Left ventricle myocardium superior (tissue), 1 donor: ENCODE data around the gene CDKN2A. TPM values are rescaled to one million over a fixed set of nuclear protein-coding genes. Genes with fewer than 3 reads are reported as not detected.

Experiments used
- ATAC-seq: fragments of 200-7000 bp; cut with Tn5 transposase; one replicate; pipeline ENCODE4 v1.9.1; 2020; ENCODE audit warnings: mild to moderate bottlenecking, moderate library complexity
- DNase-seq: peaks from one replicate; pipeline ENCODE4 v3.0.0-alpha.2; 2020
- intact Hi-C: fragments of 100-400 bp; cut with micrococcal nuclease; formaldehyde crosslinking; loops from one replicate; pipeline ENCODE4 v1.11.0; 2022
- total RNA-seq: library from RNA; stranded (reverse); fragmentation: NEBNext Ultra II Directional; extraction: Animal tissue kit (Norgen Biotek cat#: 25700); gene quantifications from one replicate; pipeline ENCODE4 v1.2.1, GENCODE V29; 2021
- donor health status: DM: no; HTN: yes; CAD: no; lungs with severe emphysema.

CDKN2A gene
- total RNA-seq, 1 donor from 2014 or later = not detected

DNA sequence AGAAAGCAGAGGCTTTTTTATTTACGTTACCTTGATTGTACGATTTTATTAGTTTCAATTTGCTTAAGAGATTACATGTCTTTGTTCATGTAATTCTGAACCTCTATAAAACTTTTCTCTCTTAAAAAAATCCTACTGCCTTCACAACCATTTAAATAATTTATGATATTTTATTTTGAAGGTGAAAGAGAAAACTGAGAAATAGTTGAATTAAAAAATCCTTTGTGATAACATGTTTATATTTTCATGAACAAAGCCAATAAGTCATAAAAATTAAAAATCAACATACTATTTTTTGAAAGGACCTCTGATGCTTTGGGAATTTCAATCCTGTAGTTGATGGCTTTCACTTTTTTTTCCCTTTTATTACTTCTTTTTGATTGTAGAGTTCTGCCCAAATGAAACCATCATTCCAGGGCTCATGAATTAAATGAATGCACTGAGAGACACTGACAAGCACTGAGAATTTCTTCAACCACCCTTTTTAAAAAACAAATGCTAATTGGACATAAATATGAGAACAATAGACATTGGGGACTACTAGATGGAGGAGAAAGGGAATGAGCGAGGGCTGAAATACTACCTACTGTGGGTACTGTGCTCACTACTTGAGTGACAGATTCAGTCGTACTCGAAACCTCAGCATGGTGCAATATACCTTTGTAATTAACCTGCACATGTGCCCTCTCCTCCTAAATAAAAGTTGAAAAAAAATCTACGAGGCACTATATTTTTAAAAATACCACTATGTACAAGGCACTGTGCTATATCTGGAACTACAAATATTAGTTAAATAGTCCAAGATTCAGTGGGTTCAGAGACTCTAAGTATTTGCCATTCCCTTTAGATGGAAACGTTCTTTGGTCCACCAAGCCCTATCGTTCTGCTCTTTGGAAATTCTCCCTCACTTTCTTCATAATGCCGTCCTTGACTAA, 5.9 kb downstream of the CDKN2A start:
- ATAC-seq (no peak), DNase-seq (no peak)
- intact Hi-C loops = no loop called here

DNA sequence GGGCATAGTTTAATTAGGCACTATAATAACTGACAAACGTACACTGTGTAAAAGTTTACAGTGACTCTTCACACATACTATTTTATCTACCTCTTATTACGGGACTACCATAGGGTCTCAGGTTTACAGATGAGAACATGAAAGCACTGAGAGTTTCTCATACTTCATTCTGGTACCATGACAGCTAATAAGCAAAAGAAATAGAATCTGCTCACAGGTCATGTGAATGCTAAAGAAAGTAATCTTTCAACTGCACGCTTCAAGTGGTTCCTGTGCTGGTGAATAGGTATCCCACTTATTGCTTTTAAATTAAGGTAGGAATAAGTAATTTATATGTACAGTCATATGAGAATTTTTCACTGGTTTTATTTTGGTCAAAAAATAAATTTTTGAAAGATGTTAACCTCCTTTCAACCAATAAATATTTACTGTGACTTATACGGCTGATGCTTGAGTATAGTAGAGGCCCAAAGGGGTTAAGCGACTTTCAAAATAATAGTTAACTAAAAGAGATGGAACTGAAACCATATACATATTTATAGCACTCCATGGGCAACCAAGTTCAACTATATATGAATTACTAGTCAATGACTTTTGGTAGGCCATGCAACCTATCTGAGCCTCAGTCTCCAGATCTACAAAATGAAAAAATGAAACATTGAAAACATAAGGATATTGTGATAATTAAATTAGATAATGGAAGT, 8.1 kb downstream of the CDKN2A start:
- intact Hi-C loops = no loop called here
- ATAC-seq (no peak), DNase-seq (no peak)

DNA sequence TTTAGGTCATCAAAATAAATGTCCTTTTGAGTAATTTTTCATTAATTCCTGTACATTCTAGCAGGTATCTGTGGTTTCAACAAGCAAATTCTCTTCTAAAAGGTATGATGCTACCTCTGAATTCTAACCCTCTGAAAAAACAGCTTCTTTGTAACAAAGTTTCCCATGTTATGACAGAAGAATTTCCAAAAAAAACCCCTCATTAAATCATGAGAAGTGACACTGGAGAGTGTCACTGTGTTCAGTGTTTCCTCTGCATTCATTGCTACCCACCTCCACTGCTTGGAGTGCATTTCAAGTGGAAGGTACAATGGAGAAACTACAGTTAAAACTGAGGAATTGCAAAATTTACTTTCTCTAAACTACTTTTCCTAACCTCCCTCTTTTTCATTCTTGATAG, 10.1 kb downstream of the CDKN2A start:
- ATAC-seq = no peak
- no peak for DNase-seq
- intact Hi-C loops = no loop called here

DNA sequence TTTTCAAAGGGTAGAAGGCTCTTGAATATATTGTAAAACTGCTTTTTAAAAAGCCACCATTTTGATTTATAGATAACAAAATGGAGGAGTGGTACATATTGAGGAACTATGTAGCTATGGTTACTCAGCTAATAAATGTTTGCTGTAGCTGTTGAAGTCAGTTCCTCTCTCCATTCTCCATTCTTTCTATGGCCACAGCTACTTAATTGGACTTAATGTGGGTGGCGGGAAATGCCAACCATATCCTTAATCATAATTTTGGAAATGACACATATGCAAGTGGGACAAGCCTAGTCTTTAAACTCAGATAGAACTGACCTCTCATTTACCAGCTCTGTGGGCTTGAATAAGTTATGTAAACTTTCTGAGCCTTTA, 10.6 kb downstream of the CDKN2A start:
- DNase-seq = no peak
- intact Hi-C loops = no loop called here
- no peak for ATAC-seq

DNA sequence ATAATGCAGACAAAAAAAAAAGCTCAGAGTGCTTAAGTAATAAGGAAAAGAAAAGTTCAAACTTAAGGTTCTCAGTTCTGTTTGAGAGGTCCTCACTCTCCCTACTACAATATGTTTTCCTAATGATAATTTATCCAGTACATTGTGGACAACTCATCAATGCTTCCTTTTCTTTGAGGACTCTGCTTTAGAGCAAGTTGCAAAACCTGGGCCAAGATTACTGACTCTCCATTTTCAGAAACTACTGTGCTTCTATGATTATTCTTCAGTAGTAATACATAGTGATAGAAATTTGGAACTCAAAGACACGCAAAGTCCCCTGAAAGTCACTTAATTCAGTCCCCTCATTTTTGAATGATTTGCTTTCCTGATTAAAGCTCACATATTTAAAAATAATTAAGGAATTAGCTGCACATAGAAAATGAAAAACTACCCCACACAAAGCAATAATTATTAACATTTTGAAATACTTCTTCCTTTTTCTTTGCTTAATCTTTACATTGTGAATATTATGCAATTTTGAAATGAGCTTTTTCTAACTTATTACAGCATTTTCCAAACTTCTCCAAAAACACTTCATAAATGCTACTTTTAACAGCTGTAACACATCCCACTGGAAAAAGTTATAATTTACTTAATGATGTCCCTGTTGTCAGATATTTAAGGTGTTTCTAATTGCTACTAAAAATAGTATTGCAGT, 11.2 kb downstream of the CDKN2A start:
- ATAC-seq (no peak), DNase-seq (no peak)
- intact Hi-C loops = no loop called here

DNA sequence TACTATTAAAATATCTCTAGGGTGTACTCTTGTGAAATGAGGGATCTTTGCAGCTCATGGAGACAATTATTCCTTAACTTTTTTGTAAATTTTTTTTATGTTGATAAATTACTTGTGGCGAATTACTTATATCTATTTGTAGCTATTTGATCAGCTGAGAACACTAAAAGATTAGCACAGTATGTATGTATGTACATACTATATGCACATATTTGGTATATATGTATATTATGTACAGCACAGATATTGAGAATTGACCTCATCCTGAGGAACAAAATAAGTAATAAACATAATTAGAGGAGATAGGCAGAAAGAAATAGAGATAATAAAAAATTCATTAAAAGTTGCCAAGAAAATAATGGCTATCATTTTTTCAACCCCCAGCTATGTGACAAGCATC, 11.8 kb downstream of the CDKN2A start:
- DNase-seq = no peak
- intact Hi-C loops = no loop called here
- no peak for ATAC-seq

DNA sequence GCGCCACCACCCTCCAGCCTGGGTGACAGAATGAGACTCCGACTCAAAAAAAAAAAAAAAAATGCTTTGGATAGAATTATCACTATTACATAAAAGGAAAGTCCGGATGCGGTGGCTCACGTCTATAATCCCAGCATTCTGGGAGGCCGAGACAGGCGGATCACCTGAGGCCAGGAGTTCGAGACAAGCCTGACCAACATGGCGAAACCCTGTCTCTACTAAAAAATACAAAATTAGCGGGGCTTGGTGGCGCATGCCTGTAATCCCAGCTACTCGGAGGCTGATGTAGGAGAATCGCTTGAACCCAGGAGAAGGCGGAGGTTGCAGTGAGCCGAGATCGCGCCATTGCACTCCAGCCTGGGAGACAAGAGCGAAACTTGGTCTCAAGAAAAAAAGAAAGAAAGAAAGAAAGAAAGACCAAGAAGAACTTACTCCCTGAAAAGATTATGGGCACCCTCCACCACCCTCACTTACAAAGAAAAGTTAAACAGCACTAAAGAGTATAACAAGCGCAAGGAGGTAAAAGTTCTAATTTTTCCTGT, 17.8 kb downstream of the CDKN2A start:
- ATAC-seq = no peak

DNA sequence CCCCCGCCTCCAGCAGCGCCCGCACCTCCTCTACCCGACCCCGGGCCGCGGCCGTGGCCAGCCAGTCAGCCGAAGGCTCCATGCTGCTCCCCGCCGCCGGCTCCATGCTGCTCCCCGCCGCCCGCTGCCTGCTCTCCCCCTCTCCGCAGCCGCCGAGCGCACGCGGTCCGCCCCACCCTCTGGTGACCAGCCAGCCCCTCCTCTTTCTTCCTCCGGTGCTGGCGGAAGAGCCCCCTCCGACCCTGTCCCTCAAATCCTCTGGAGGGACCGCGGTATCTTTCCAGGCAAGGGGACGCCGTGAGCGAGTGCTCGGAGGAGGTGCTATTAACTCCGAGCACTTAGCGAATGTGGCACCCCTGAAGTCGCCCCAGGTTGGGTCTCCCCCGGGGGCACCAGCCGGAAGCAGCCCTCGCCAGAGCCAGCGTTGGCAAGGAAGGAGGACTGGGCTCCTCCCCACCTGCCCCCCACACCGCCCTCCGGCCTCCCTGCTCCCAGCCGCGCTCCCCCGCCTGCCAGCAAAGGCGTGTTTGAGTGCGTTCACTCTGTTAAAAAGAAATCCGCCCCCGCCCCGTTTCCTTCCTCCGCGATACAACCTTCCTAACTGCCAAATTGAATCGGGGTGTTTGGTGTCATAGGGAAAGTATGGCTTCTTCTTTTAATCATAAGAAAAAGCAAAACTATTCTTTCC, 19.3 kb downstream of the CDKN2A start:
- ATAC-seq (peak; percentile 47), DNase-seq (no peak)
- intact Hi-C loops = no loop called here

More for the DNA sequence above, 17.8 kb downstream of the CDKN2A start:
- DNase-seq = no peak
- intact Hi-C loops = no loop called here

DNA sequence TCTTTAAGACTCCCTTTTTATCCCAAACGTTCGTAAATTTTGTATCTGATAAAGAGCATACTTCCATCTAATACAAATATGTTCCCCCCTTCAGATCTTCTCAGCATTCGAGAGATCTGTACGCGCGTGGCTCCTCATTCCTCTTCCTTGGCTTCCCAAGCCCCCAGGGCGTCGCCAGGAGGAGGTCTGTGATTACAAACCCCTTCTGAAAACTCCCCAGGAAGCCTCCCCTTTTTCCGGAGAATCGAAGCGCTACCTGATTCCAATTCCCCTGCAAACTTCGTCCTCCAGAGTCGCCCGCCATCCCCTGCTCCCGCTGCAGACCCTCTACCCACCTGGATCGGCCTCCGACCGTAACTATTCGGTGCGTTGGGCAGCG, 19.9 kb downstream of the CDKN2A start:
- ATAC-seq = no peak
- intact Hi-C loops = no loop called here
- DNase-seq = no peak

DNA sequence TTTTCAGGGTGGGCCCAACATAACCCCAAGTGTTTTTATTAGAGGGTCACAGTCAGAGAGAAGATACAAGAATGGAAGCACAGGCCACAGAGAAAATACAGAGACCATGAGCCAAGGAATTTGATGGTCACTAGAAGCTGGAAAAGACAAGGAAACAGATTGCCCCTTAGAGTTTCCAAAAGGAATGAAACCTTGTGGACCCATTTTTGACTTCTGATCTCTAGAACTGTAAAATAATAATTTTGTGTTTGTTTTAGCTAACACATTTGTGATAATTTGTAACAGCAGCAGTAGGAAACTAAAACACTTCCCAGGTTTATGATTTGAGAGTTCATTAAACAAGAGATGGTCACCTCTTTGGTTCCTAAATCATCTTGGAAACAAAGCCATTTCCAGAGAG, 21.8 kb downstream of the CDKN2A start:
- intact Hi-C loops = no loop called here
- no peak for ATAC-seq
- no peak for DNase-seq

DNA sequence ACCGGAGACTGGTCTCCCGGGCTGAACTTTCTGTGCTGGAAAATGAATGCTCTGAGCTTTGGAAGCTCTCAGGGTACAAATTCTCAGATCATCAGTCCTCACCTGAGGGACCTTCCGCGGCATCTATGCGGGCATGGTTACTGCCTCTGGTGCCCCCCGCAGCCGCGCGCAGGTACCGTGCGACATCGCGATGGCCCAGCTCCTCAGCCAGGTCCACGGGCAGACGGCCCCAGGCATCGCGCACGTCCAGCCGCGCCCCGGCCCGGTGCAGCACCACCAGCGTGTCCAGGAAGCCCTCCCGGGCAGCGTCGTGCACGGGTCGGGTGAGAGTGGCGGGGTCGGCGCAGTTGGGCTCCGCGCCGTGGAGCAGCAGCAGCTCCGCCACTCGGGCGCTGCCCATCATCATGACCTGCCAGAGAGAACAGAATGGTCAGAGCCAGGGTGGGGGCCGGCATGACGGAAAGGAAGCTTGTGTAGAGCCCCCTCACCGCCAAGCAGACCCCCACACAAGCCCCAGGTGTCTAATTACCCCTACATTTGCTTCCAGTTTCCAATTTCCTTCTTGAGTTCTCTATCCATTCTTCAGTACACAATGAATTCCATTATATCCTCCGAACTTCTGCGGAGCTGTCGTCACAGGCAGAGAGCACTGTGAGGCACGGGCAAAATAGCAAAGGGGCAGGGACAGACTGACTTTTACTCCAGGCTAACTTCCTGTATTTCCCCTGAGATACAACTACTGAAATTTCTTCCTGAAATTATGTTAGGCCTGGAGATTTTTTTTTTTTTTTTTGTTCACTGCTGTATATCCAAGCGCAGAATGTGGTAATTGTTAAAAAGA, 23.2 kb downstream of the CDKN2A start:
- intact Hi-C loops = no loop called here
- no peak for DNase-seq

DNA sequence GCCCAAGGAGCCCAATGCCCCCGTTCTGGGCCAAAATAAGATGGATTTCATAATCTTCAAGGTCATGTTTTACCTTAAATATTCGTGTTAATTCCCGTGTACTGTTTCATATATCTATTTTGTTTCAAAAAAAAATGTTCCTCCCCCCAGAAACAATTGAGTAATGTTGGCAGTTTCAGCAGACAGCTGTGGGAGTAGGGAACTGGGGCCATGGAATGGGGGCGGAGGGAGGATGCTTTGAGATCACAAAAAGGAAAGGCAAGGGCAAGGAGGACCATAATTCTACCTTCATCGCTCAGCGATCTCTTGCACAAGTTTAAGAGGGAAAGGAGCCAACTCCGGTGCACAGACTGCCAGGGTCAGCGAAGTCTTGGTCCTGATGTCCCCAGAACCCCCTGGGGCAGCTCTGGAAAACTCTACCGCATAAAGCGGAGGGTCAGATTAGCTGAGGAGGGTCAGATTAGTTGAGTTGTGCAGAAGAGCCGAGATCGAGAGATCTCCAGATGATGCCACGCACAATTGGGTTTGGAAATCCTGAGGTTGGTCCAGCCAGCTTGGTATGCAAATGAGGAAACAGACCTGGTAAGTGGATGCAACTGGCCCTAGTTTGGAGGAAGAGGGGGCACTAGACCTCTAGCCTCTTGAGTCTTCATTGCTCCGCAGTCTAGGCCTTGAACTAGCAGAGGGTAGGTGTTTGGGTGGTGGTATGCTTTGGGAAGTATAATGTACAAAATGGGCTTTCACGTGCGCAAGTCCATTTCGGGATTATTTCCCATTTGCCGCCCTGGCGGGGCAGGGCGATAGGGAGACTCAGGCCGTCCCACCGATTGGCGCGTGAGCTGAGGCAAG, 24.0 kb downstream of the CDKN2A start:
- no peak for DNase-seq
- ATAC-seq = no peak
- intact Hi-C loops = no loop called here

More for the DNA sequence above, 23.2 kb downstream of the CDKN2A start:
- ATAC-seq = no peak

DNA sequence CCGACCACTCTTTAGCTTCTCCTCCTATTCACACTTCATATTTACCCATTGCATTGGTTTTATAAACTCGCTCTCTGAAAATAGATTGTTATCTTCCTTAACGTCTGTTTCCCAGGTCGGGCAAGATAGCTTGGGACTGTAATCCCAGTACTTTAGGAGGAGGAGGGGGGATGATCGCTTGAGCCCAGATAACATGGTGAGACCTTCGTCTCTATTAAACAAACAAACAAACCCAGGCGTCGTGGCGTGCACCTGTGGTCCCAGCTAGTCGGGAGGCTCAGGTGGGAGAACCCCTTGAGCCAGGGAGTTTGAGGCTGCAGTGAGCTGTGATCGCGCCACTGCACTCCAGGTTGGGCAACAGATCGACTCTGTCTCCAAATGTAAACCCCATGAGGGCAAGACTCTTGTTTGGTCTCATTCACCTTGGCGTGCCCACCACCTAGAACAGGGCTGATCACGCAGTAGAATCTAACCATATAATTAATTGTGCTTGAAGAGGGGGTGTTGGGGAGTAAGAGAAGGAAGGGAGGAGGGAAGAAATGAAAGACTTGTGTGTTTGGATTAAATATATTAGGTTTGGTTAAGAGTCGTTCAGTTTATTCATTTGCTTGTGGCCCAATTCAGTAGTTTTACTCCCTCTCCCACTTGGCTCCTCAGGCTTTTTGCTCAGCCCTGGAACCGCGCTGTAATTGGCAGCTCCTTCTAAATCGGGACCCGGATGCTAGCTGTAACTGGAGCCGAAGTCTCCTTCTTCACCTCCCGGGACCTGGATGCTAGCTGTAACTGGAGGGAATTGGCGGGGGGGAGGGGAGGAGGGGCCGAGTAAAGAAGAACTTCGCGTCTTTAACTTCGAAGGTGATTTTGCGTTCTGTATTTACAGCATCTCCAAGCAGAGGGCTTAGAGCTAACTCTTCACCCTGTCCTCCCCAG, 24.9 kb downstream of the CDKN2A start:
- DNase-seq = no peak
- intact Hi-C loops = no loop called here
- no peak for ATAC-seq

DNA sequence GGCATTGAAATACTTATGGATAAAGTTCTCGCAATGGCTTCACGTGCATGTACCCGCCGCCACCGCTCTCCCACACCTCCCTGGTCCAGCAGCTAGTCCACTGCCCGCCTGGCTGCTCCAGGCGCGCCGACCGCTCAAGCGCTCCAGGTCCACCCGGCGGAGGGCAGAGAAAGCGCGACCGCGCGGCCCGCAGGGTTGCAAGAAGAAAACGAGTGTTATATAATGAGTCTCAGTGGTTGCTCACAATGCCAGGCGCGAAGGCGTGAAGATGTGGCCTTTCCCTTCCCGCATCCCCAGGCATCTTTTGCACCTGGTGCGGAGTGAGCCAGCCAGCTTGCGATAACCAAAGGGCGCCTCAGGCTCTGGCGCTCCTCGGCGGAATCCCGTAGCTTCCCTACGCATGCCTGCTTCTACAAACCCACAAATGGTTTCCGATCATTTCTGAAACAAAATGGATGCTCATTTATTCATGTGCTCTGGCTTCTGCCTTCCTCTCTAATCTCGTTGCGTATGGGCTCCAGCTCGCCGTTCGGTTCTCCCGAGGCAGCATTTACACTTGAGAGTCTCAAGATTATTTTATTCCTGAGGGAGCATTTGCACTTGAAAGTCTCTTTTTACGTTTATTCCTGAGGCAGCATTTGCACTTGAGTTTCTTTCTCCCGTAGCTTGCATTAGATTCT, 25.7 kb downstream of the CDKN2A start:
- ATAC-seq (no peak), DNase-seq (no peak)
- intact Hi-C loops = no loop called here

DNA sequence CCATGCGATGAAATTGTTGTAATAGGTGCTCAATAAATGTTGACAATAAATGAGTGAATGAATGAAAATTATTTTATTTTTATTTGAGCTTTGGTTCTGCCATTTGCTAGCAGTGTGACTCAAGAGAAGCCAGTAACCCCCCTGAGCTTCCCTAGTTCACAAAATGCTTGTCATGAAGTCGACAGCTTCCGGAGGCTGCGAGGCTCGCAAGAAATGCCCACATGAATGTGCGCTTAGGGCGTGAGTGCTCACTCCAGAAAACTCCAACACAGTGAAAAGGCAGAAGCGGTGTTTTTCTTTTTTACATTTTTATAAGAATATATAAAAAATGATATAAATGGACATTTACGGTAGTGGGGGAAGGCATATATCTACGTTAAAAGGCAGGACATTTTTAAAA, 26.5 kb downstream of the CDKN2A start:
- ATAC-seq = no peak
- DNase-seq = no peak
- intact Hi-C loops = no loop called here

DNA sequence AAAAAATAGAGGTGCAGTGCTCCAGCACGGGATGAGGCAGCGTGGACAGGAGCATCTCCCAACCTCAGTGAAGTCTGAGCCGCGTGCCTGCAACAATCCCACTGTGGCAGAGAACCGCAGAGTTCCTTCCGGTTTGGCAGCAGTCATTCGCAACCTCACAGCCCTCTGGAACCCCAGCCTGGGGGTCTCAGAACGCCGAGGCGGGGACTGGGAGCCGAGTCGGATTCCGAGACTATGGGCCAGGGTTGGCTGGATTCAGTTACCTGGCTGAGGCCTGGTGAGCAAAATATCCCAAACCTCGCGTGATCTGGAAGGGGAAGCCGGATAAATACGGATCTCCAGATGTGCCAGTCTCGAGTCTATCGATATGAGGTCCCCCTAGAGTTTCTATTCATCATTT, 27.0 kb downstream of the CDKN2A start:
- intact Hi-C loops = no loop called here
- no peak for DNase-seq

More for the DNA sequence above, 27.0 kb downstream of the CDKN2A start:
- ATAC-seq = no peak
